HUES64 (cell line): ENCODE data around the gene NAE1.

Experiments used
- H3K27ac ChIP-seq: 2 replicates; pipeline ENCODE4 v1.7.0; 2013; ENCODE audit warnings: low read depth, low read length, inconsistent platforms
- H3K27me3 ChIP-seq: 2 replicates; pipeline ENCODE4 v1.6.1; 2013; ENCODE audit warnings: mild to moderate bottlenecking, low read length; ENCODE audit not compliant: insufficient read depth
- H3K36me3 ChIP-seq: 2 replicates; pipeline ENCODE4 v1.6.1; 2013; ENCODE audit warnings: mild to moderate bottlenecking, low read length; ENCODE audit not compliant: insufficient read depth
- H3K4me1 ChIP-seq: 2 replicates; pipeline ENCODE4 v1.6.1; 2013; ENCODE audit warnings: mild to moderate bottlenecking, low read length, moderate library complexity; ENCODE audit not compliant: insufficient read depth
- H3K4me3 ChIP-seq: 2 replicates; pipeline ENCODE4 v1.5.1; 2013; ENCODE audit warnings: mild to moderate bottlenecking, low read length, moderate library complexity
- H3K9ac ChIP-seq: 2 replicates; pipeline ENCODE4 v1.6.1; 2013; ENCODE audit warnings: mild to moderate bottlenecking, low read depth, low read length
- H3K9me3 ChIP-seq: 2 replicates; pipeline ENCODE4 v1.6.1; 2013; ENCODE audit warnings: low read depth, low read length; ENCODE audit not compliant: insufficient read depth
- WGBS: fragments of 150-250, 120-280 bp; methylation state at CpG from one replicate; pipeline ENCODE4 v1.1.7; 2013; ENCODE audit warnings: missing lambda C conversion rate; 5-methylcytosine and 5-hydroxymethylcytosine counted together

NAE1 gene

DNA sequence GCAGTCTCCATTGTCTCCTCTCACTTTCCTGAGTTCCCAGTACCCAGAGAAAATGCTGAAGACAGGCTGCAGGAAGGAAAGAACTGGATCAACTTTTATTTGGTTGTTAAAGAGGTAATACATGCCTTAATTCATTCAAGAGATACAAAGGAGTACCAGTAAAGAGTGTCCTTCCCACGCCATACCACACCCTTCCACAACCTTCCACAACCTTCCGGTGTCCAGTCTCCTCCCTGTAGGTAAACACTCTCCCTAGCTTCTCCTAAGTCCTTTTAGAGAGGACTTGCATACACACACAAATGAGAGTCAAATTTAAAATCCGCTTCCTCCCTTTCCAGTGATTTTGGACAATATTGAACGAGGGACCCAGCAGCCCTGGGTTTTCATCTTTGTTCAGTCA, 10.6 kb upstream of the NAE1 start:
- Histone ChIP-seq H3K36me3 (no peaks in the 10 kb centered on the region), H3K9ac (no peak overlapping the region)

GRCh38 chr16:66840883-66841282, 10.1 kb upstream of the NAE1 start:
- Histone ChIP-seq H3K9me3 (no peaks in the 10 kb centered on the region), H3K27me3 (peaks cover 45% of the 10 kb centered on the region)

More for the DNA sequence above, 10.6 kb upstream of the NAE1 start:
- WGBS, result 89% methylated on average over 4 of the region's 4 CpGs
- Histone ChIP-seq H3K4me1 (no peaks in the 10 kb centered on the region), H3K4me3 (no peak overlapping the region), H3K27ac (no peak overlapping the region), H3K9me3 (no peaks in the 10 kb centered on the region), H3K27me3 (peaks cover 50% of the 10 kb centered on the region)

GRCh38 chr16:66834746-66835145, 4.0 kb upstream of the NAE1 start:
- H3K9me3 ChIP-seq, result no peaks in the 10 kb centered on the region
- H3K4me3 ChIP-seq, result no peak overlapping the region
- H3K27ac ChIP-seq, result no peak overlapping the region
- WGBS, result 93% methylated on average over 5 of the region's 5 CpGs
- no peak overlapping the region for H3K9ac ChIP-seq
- H3K27me3 ChIP-seq, result 0 out of 2 replicates have a peak, but pooled peaks cover 3% of the 10 kb centered on the region
- no peaks in the 10 kb centered on the region for H3K36me3 ChIP-seq
- 0 out of 2 replicates have a peak, but pooled peaks cover under 1% of the 10 kb centered on the region for H3K4me1 ChIP-seq

More at GRCh38 chr16:66840883-66841282, 10.1 kb upstream of the NAE1 start:
- no peaks in the 10 kb centered on the region for H3K4me1 ChIP-seq
- 63% methylated on average over 3 of the region's 3 CpGs for WGBS
- H3K4me3 ChIP-seq, result no peak overlapping the region
- H3K27ac ChIP-seq, result no peak overlapping the region
- no peak overlapping the region for H3K9ac ChIP-seq
- no peaks in the 10 kb centered on the region for H3K36me3 ChIP-seq

DNA sequence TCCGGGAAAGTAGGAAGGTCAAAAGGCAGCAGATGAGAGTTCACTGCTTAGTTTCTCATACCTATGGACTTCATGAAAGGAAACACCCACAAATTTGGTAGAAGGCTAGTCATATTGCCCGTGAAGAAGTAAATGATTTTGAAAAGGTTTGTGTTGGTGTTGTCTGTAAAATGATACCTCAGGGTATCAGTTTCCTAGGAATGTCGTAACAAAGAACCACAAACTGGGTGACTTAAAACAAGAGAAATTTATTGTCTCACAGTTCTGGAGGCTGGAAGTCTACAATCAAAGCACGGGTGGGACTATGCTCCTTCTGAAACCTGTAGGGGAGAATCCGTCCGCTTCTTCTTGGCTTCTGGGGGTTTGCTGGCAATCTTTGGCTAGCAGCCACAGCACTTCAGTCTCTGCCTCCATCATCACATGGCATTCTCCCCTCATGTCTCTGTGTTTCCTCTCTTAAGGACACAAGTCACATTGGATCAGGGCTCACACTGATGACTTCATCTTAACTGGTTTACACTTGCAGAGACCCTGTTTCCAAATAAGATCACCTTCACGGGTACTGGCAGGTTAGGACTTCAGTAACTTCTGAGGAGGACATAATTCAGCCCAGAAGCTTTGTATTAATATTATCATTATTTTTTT, 2.0 kb upstream of the NAE1 start:
- 85% methylated on average over 7 of the region's 7 CpGs for WGBS
- no peak overlapping the region for H3K27ac ChIP-seq
- H3K9ac ChIP-seq, result no peak overlapping the region

DNA sequence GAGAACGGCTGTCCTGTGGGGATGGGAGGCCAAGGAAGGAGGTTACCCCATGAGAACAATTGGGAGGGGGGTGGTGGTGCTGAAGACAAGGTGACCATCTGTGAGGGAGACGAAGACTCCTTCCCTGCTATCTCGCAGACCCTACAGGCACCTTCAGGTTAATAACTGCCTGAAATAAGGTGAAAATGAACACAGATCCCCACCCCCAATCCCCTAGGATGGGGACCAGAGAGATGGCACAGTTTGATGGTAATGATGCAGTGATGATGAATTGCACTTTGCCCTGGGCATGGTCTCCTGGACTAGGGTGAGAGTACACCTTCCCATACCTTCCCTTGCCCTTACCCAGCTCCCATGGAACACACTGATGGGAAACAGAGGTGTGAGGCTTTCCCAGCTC, 1.4 kb upstream of the NAE1 start:
- Histone ChIP-seq H3K27ac (no peak overlapping the region), H3K9ac (no peak overlapping the region), H3K9me3 (no peaks in the 10 kb centered on the region), H3K4me1 (peaks cover 10% of the 10 kb centered on the region; the same call in 1 of the 2 replicates), H3K36me3 (peaks cover 12% of the 10 kb centered on the region), H3K27me3 (0 out of 2 replicates have a peak, but pooled peaks cover 3% of the 10 kb centered on the region), H3K4me3 (no peak overlapping the region)
- 96% methylated on average over 3 of the region's 3 CpGs for WGBS

More for the DNA sequence above, 2.0 kb upstream of the NAE1 start:
- Histone ChIP-seq H3K36me3 (peaks cover 7% of the 10 kb centered on the region), H3K4me1 (peaks cover 10% of the 10 kb centered on the region; the same call in 1 of the 2 replicates), H3K9me3 (no peaks in the 10 kb centered on the region), H3K4me3 (no peak overlapping the region), H3K27me3 (0 out of 2 replicates have a peak, but pooled peaks cover 3% of the 10 kb centered on the region)

GRCh38 chr16:66824006-66824405, 6.8 kb downstream of the NAE1 start:
- H3K27ac ChIP-seq, result no peak overlapping the region
- 98% methylated on average over 4 of the region's 4 CpGs for WGBS
- H3K27me3 ChIP-seq, result no peaks in the 10 kb centered on the region
- H3K4me1 ChIP-seq, result 0 out of 2 replicates have a peak, but pooled peaks cover 3% of the 10 kb centered on the region
- no peak overlapping the region for H3K9ac ChIP-seq
- peaks cover 80% of the 10 kb centered on the region for H3K36me3 ChIP-seq
- no peak overlapping the region for H3K4me3 ChIP-seq
- no peaks in the 10 kb centered on the region for H3K9me3 ChIP-seq

DNA sequence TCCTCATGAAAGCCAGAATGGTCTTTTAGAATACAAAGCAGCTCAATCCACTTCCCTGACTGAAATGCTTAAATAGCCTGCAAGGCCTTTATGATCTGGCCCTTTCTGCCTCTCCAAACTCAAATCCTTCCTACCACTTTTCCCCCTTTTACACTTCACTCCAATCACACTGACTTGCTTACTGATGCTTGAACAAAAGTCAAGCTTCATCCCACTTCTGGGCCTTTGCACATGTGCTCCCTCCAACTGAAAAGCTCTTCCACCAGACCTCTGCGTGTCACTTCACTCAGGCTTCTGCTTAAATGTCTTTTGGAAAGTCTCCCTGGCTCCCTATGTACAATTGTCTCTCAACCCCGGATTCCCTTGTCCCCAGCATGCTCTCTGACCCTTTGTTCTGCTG, 16.0 kb downstream of the NAE1 start:
- H3K9me3 ChIP-seq, result no peaks in the 10 kb centered on the region
- peaks cover 95% of the 10 kb centered on the region for H3K36me3 ChIP-seq
- WGBS, result 96% methylated on average over 2 of the region's 2 CpGs
- H3K4me3 ChIP-seq, result no peak overlapping the region
- H3K27me3 ChIP-seq, result no peaks in the 10 kb centered on the region
- H3K27ac ChIP-seq, result no peak overlapping the region
- no peak overlapping the region for H3K9ac ChIP-seq
- H3K4me1 ChIP-seq, result no peaks in the 10 kb centered on the region

GRCh38 chr16:66811043-66811442, 19.7 kb downstream of the NAE1 start:
- 97% methylated on average over 7 of the region's 7 CpGs for WGBS
- H3K9ac ChIP-seq, result no peak overlapping the region
- peaks cover 93% of the 10 kb centered on the region for H3K36me3 ChIP-seq

DNA sequence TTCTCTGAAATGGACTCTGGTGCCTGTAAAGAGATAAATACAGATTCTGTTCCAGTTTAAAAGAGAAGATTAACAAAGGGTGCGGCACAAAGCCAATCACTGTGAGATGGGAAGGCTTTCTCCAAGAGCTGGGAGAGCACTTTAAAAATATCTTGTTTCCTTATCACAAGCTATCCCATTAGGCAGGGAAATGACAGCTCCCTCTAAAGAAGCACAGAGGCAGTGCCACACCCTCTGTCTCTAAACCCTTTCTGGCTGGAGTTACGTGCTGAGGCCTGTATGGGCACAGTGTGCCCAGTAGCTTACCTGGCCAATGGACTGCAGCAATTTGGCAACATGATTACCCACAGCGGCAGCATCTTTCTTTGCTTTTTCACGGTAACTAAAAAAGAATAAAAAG, 20.4 kb downstream of the NAE1 start:
- no peak overlapping the region for H3K9ac ChIP-seq
- H3K4me1 ChIP-seq, result no peaks in the 10 kb centered on the region
- no peaks in the 10 kb centered on the region for H3K27me3 ChIP-seq
- no peak overlapping the region for H3K27ac ChIP-seq
- WGBS, result 95% methylated on average over 4 of the region's 4 CpGs
- H3K9me3 ChIP-seq, result no peaks in the 10 kb centered on the region
- H3K36me3 ChIP-seq, result peaks cover 93% of the 10 kb centered on the region
- H3K4me3 ChIP-seq, result no peak overlapping the region

More at GRCh38 chr16:66811043-66811442, 19.7 kb downstream of the NAE1 start:
- Histone ChIP-seq H3K27ac (no peak overlapping the region), H3K4me1 (no peaks in the 10 kb centered on the region), H3K4me3 (no peak overlapping the region), H3K9me3 (no peaks in the 10 kb centered on the region), H3K27me3 (no peaks in the 10 kb centered on the region)

DNA sequence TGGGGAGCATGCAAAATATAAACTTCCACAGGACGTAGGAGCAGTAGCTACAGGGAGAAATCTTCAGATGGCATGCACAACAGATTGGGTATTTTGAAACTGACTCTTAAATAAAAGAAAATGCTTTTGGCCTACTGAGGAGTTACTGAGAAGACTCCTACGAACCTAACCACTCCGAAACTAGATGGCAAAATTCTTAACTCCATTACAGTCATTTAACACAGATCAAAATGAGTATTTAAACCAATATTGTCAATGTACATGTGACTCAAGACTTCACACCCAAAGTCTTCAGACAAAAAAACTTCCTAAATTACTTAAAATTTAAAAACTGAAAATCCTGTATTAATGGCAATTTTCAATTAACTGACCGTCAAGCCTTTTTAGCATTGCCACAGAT, 21.0 kb downstream of the NAE1 start:
- H3K36me3 ChIP-seq, result peaks cover 93% of the 10 kb centered on the region
- H3K4me3 ChIP-seq, result no peak overlapping the region
- no peaks in the 10 kb centered on the region for H3K4me1 ChIP-seq
- no peaks in the 10 kb centered on the region for H3K27me3 ChIP-seq
- no peak overlapping the region for H3K9ac ChIP-seq
- WGBS, result 94% methylated on average over 4 of the region's 4 CpGs
- no peaks in the 10 kb centered on the region for H3K9me3 ChIP-seq
- H3K27ac ChIP-seq, result no peak overlapping the region

- Histone ChIP-seq H3K4me3 (no peak overlapping the region), H3K36me3 (peaks cover 56% of the 10 kb centered on the region), H3K4me1 (no peaks in the 10 kb centered on the region), H3K27ac (no peak overlapping the region), H3K9ac (no peak overlapping the region), H3K27me3 (no peaks in the 10 kb centered on the region), H3K9me3 (no peaks in the 10 kb centered on the region)
- WGBS, result 93% methylated on average over 5 of the region's 5 CpGs
These were observed 28.6 kb downstream of the NAE1 start for GRCh38 chr16:66802159-66802558.
